Measurements from ENCODE around the gene ASF1A.

DNA sequence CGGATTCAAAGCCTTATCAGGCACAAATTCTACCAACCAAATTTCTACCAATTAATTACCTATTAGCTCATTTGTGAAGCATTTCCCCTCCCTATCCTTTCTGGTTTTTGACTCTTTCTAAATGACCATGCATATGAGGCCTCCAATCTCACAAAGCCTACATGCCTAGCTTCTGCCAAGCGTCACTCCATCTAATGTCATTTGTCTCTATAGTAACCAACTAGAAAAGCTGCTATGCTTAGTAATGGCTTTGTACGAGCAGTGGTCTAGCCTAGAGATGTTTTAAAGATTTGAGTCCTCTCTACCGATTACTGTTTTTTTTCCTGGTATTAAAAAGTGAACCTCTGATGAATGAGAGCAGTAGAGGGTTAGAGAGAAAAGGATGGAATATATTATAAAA is 4.8 kb upstream of the ASF1A start:
- TF ChIP-seq, protein P1, sequence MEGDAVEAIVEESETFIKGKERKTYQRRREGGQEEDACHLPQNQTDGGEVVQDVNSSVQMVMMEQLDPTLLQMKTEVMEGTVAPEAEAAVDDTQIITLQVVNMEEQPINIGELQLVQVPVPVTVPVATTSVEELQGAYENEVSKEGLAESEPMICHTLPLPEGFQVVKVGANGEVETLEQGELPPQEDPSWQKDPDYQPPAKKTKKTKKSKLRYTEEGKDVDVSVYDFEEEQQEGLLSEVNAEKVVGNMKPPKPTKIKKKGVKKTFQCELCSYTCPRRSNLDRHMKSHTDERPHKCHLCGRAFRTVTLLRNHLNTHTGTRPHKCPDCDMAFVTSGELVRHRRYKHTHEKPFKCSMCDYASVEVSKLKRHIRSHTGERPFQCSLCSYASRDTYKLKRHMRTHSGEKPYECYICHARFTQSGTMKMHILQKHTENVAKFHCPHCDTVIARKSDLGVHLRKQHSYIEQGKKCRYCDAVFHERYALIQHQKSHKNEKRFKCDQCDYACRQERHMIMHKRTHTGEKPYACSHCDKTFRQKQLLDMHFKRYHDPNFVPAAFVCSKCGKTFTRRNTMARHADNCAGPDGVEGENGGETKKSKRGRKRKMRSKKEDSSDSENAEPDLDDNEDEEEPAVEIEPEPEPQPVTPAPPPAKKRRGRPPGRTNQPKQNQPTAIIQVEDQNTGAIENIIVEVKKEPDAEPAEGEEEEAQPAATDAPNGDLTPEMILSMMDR (IDR thresholded peaks at IDR 0.05; ENCODE audit: low read depth, low read length): no peak
- TF ChIP-seq POLR2A (IDR thresholded peaks at IDR 0.05; ENCODE audit: extremely low read depth, insufficient read length) (no peak), MYC (IDR thresholded peaks at IDR 0.05; ENCODE audit: low read depth, low read length) (no peak)
- TF ChIP-seq, protein P2, sequence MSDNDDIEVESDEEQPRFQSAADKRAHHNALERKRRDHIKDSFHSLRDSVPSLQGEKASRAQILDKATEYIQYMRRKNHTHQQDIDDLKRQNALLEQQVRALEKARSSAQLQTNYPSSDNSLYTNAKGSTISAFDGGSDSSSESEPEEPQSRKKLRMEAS (IDR thresholded peaks at IDR 0.05; ENCODE audit: low read depth, low read length): no peak

All from NB4 (cell line).